ENCODE results near the gene BMPR1A. TPM values are rescaled to one million over a fixed set of nuclear protein-coding genes. Genes with fewer than 3 reads are reported as not detected.

BMPR1A gene
- total and polyA plus RNA-seq, 4 donors, result 2.2 to 16.0 (median 8.9) TPM

- 80% methylated on average over 9 of the region's 9 CpGs for WGBS
- no peak overlapping the region for H3K4me3 ChIP-seq (ENCODE audit: low read depth in 1 of 3, low read length in 3 of 3)
- H3K9ac ChIP-seq (ENCODE audit: low read depth in 1 of 2, low read length in 2 of 2), result no peak overlapping the region
- H3K36me3 ChIP-seq (ENCODE audit: control insufficient read depth in 4 of 4, insufficient read depth in 3 of 4, low read depth in 1 of 4, low read length in 3 of 4), result no peaks in the 10 kb centered on the region
- H3K27ac ChIP-seq (ENCODE audit: low read depth in 1 of 2, low read length in 2 of 2), result no peak overlapping the region
- no peak for TF ChIP-seq HNF4A (conservative IDR thresholded peaks at IDR 0.05)
- no peak for TF ChIP-seq FOXA1 (IDR thresholded peaks at IDR 0.05)
- no peak for TF ChIP-seq CTCF (IDR thresholded peaks at IDR 0.05; ENCODE audit: low read depth, low read length, missing input control)
- TF ChIP-seq MAX (IDR thresholded peaks at IDR 0.05), result no peak
- TF ChIP-seq RXRA (IDR thresholded peaks at IDR 0.05), result no peak
- TF ChIP-seq HNF4G (IDR thresholded peaks at IDR 0.05), result no peak
- TF ChIP-seq ZBTB33 (IDR thresholded peaks at IDR 0.05), result no peak
- no peak for TF ChIP-seq GABPA (IDR thresholded peaks at IDR 0.05 in 1 of 2, conservative IDR thresholded peaks at IDR 0.05 in 1 of 2)
- TF ChIP-seq NR2F2 (IDR thresholded peaks at IDR 0.05), result no peak
- TF ChIP-seq EGR1 (IDR thresholded peaks at IDR 0.05; ENCODE audit: low read depth in 2 of 2), result no peak
- no peaks in the 10 kb centered on the region for H3K9me3 ChIP-seq (ENCODE audit: control insufficient read depth in 4 of 4, low read length in 3 of 4)
- peaks cover 0 to 13% (median 5%) of the 10 kb centered on the region in 4 donors for H3K4me1 ChIP-seq (ENCODE audit: control insufficient read depth in 4 of 4, insufficient read depth in 4 of 4, low read length in 3 of 4)
- no peaks in the 10 kb centered on the region for H3K27me3 ChIP-seq (ENCODE audit: control insufficient read depth in 4 of 4, insufficient read depth in 4 of 4, low read length in 3 of 4)
- no peak for DNase-seq (ENCODE audit: low spot score)
Observed at GRCh38 chr10:86960863-86961434, 204.5 kb downstream of the BMPR1A start.

- Histone ChIP-seq H3K4me1 (ENCODE audit: control insufficient read depth in 4 of 4, insufficient read depth in 4 of 4, low read length in 3 of 4) (peaks cover 0 to 13% (median 7%) of the 10 kb centered on the region in 4 donors), H3K4me3 (ENCODE audit: low read depth in 1 of 3, low read length in 3 of 3) (no peak overlapping the region), H3K9ac (ENCODE audit: low read depth in 1 of 2, low read length in 2 of 2) (no peak overlapping the region), H3K9me3 (ENCODE audit: control insufficient read depth in 4 of 4, low read length in 3 of 4) (no peaks in the 10 kb centered on the region), H3K36me3 (ENCODE audit: control insufficient read depth in 4 of 4, insufficient read depth in 3 of 4, low read depth in 1 of 4, low read length in 3 of 4) (no peaks in the 10 kb centered on the region), H3K27ac (ENCODE audit: low read depth in 1 of 2, low read length in 2 of 2) (no peak overlapping the region), H3K27me3 (ENCODE audit: control insufficient read depth in 4 of 4, insufficient read depth in 4 of 4, low read length in 3 of 4) (no peaks in the 10 kb centered on the region)
- TF ChIP-seq GABPA (IDR thresholded peaks at IDR 0.05 in 1 of 2, conservative IDR thresholded peaks at IDR 0.05 in 1 of 2) (no peak), EGR1 (IDR thresholded peaks at IDR 0.05; ENCODE audit: low read depth in 2 of 2) (no peak), HNF4G (IDR thresholded peaks at IDR 0.05) (no peak), TAF1 (conservative IDR thresholded peaks at IDR 0.05) (no peak), CTCF (IDR thresholded peaks at IDR 0.05; ENCODE audit: low read depth, low read length, missing input control) (no peak), ZBTB33 (IDR thresholded peaks at IDR 0.05) (no peak), YY1 (IDR thresholded peaks at IDR 0.05) (no peak), RXRA (IDR thresholded peaks at IDR 0.05) (no peak), JUND (IDR thresholded peaks at IDR 0.05) (no peak), HNF4A (conservative IDR thresholded peaks at IDR 0.05) (no peak), NR2F2 (IDR thresholded peaks at IDR 0.05) (no peak), ATF3 (IDR thresholded peaks at IDR 0.05) (no peak), REST (IDR thresholded peaks at IDR 0.05) (no peak), MAX (IDR thresholded peaks at IDR 0.05) (no peak)
- 94% methylated on average over 12 of the region's 12 CpGs for WGBS
- DNase-seq (ENCODE audit: low spot score), result no peak
Observed at GRCh38 chr10:86961481-86962091, 205.2 kb downstream of the BMPR1A start.
